G401.6 (cell line): ENCODE results near the gene GPR183.

Source experiments
- FAIRE-seq: peaks from 2 replicates; lab custom pipeline; 2012; peaks lifted over from hg19 to GRCh38; lab: Jason Lieb, UNC

Gene GPR183, protein sequence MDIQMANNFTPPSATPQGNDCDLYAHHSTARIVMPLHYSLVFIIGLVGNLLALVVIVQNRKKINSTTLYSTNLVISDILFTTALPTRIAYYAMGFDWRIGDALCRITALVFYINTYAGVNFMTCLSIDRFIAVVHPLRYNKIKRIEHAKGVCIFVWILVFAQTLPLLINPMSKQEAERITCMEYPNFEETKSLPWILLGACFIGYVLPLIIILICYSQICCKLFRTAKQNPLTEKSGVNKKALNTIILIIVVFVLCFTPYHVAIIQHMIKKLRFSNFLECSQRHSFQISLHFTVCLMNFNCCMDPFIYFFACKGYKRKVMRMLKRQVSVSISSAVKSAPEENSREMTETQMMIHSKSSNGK

DNA sequence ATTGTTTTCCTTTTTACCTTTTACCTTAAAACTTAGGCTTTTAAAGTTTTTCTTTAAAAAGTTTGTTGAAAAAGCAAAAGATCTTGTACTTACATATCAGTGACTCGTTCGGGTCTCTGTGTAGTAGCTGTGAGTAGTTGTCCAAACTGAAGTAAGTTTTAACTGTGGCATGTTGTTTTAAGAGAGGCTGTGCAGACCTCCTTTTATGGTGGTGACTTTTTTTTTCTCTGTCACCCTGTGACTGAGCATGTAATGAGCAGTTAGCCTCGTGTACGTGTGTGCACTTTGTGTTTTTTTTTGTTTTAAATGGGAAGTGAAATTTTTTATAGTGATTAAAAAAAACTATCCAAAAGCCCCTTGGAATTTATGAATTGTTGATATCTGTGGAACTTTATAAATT, at the start of gene GPR183:
Gene GPR183 (minus strand): TSS at position 153 of the 400 bp plus-strand sequence. CDS start 11,254 bp downstream, outside the sequence.
- no peak for FAIRE-seq

DNA sequence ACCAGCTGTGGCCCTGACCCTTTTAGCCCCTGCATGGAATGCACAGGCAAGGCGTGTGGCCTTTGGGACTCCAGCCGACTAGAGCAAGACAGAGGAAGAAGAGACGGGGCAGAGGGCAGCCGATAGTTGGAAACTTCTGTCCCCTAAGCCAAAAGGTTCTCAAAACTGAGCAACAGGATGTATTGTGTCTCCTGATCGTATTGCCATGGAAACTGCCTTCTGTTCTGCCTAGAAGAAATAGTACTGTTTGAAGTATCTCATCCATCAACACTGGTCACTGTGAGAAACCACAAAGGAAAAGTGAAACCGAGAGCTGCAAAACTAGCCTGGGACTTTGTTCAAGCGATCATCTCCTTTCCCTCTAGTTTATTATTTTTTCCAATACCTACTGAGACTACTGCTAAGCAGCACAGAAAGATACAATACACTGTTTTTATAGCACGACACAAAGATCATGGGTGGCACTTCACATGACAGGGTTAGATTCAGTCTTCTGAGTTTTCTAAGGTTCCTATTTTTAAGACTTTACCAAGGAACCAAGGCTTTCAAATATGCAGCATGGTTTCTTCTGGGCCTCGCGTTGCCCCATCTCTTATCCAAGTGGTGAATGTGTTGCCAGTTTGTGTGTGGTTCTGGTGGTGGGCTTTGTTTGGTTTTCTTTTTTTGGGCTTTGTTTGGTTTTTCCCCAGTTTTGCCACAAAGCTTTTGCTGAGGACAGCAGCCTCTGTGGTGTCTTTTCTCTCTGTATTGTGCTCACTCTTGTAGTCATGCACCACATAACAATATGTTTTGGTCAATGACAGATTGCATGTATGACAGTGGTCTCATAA, 49.3 kb upstream of the GPR183 start:
- no peak for FAIRE-seq

DNA sequence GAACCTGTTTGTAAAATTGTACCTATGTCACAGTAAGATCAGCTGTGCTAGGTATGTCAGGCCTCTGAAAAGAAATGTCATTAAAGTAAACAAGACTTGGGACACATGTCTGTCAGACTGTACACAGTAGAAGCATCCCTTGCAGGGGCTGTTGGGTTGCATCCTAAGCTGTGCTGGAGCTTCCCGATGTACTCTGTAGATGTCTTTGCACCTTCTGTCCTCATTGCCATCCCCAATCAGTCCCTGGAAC, 48.7 kb upstream of the GPR183 start:
- no peak for FAIRE-seq

DNA sequence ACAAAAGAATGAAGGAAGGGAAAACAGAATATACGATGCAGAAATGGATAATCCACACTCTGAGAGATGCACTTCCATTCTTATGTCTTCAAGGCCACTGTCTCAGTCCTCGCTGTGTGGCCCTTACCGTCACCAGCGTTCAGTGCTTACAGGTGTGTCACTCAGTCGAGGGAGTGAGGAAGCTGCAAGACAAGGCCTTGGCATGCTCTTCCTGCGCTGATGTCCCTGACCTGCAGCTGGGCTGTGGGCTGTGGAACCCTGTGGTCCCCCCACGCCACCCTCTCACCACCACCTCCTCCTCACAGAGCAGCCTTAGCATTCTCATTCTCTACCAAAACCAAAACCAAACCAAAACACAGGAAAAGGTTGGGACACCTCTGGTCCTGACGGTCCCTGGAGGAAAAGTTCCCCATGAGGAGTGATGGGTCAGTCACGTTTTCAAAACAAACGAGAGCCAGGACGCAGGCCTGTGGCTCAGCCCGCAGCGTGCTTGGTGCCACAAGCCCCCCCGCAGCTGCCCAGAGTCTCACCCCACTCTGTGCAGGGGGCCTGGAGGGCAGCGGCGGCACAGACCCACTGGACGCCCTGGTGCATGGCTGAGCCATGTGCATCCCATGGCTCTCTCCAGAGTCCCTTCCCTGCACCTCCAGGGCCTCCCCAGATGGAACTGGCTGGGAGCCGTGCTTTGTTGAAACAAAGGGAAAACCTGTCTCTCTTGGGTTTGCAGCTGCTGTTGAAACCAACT, 48.2 kb upstream of the GPR183 start:
- FAIRE-seq, result no peak

DNA sequence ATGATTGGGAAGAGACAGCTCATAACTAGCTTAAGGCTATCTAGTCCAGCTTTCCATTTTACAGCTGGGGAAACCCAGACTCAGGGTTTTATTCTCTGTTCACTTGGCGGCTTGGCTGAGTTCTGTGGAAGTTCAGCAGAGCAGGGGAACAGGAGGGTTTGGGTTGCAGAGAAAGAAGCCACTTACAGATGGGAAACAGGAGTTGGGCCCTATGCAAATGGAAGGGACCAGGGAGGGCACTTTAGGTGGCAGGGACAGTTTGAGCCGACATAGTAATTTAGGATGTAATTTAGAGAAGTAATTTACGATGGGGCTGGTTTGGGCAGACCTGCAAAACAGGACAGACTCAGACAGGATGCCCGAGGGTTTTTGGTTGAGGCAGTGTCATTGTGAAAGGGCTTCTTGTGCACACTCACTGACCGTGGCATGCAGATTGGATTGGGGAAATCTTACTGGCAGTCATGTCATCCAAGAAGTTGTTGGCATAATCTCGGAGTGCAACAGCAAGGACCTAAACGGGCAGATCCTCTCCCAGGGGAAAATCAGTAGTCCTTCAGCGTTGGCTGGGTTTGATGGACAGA, 47.3 kb upstream of the GPR183 start:
- no peak for FAIRE-seq

DNA sequence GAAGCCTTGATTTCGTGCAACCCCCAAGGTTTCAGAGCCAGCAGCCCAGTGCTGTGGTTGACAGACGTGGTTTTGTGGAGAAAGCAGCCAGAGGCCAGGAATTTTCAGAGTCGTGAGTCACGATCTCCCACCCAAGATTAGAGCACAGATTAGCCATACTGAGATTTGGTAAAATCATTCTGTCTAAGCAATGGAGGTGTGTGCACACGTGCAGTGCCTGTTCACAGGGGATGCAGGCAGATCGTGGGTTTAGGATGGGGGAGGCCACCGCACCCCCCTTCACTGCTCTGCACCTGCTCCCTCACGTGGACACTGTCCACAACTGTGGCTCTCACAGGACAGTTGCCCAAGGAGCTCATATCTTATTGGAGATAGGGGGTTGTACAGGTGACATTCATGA, 46.6 kb upstream of the GPR183 start:
- no peak for FAIRE-seq

DNA sequence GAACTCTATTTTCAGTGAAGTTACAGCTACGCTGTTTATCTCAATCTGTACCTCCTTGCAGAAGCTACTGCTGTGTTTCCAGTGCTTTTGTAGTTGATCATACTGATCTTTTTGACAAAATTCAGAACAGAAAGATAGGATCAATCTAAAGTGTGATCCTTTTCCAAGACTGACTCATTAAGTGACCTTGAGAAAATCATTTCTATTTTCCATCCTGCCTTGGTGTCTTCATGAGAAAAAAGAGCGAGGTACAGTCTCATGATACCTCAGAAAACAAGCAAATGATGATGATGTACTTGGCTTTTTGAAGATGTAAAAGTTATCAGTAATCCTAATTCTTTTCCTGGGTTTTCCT, 46.0 kb upstream of the GPR183 start:
- FAIRE-seq, result no peak

DNA sequence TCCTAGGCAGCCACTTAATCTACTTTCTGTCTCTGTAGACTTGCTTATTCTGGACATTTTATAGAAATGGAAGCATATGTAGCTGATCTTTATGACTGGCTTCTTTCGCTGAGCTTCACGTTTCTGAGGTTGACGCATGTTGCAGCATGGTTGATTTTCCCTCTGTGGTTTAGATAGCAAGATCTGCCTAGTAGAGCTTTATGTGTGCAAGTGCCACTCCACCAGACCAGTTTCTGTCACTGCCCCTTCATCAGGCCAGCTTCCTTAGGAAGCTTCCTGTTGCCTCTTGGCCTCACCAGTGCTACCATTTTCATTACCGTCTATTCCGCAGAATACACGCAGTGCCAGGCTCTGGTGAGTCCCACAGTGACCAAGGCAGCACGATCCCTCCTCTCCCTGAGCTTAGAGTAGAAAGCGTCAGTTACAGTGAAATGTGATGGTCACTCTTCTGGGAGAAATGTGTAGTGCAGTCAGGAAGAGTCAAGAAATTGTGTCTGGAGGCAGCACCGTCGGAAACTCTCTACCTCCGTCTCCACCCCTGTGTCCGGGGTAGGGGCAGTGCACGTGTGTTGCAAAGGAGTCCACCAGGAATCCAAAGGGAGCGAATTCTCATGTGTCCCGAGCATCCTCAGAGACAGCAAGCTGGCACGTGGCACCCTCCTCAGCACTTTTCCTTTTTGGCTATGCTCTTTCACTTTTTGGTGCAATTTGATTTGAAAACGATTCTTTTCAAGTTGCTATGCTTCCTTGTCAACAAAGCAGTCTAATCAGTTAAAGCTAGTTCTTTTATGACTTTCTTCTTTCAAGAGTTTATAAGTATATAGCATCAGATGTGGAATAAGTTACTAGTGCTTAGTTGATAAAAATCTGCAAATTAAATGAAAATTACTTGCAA, 45.4 kb upstream of the GPR183 start:
- no peak for FAIRE-seq

DNA sequence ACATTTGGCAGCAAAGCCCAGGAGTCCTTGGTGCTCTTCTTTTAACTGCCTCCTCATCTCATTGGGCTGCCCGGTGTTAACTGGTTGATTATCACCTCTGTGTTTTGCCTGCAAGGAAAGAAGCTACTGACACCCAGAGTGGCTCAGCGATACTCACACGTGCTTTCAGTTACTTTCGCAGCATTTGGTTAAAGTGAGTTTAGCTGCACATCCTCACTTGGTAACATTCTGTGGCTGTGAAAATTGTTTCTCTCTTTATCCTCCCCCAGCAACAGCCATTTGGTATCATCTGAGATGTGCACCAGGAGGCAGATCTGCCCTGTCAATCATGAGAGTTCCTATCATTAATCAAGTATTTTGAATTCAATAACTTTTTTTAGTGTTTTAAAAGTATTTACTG, 44.6 kb upstream of the GPR183 start:
- FAIRE-seq, result no peak

DNA sequence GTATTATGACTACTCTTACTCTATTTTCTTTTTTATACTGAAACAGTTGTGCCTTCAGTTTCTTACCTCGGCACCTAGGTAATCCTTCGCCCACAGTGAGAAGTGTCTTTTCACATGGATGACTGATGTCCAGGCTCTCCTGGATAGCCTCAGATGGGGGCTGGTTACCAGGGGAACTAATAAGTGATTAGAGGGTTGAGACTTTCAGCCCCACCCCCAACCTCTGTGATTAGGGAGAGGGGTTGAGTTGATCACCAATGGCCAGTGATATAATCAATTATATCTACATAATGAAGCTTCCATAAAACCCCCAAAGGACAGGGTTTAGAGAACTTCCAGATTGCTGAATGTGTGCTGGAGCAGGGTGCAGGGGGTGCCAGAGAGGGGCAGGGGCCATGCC, 43.0 kb upstream of the GPR183 start:
- no peak for FAIRE-seq

DNA sequence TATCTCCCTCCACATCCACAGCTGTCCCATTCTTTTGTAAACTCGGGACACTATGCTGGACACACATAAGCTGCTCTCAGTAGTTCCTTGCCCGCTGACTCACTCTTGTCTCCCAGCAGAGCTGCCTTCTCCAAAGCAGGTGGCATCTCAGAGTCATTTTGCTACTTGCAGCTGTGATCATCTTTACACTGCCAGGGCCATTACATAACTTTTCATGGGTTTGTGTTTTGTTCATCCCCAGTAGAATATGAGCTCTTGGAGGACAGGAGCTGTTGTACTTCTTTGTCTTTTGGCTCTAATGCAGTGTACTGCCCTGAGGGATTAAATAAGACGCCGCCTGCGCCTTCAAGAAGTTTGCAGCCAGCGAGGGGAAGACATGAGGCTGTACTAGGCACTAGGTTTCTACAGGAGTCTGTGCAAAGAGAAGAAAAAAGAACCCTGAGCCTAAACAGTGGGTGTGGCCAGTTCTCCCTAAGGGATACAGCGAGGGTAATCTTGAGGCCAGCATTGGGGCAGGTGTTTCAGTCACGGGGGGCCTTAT, 40.8 kb upstream of the GPR183 start:
- no peak for FAIRE-seq

DNA sequence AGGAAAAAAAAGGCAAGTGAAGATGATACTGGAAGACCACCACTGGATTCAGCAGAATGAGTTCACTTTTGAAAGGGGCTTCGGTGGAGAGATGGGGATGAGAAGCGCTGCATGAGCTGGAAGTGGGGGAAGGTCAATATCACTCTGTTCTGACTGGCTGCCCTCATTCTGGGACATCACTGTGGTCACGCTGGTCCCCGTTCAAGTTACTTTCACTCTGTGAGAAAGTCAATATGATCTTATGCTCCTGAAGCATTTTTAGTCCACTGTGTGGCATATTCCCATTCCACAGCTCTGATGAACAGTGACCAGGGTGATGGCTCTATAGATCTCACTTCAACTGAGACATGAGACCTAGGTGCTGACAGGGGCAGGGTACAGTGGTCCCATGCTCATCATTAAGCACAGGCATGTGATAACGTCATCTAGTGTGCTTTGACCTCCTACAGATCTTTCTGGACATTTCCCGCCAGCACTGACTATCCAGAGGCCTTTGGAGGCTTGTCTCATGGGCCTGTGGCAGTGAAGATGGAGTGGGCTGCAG, 40.2 kb upstream of the GPR183 start:
- FAIRE-seq, result no peak

DNA sequence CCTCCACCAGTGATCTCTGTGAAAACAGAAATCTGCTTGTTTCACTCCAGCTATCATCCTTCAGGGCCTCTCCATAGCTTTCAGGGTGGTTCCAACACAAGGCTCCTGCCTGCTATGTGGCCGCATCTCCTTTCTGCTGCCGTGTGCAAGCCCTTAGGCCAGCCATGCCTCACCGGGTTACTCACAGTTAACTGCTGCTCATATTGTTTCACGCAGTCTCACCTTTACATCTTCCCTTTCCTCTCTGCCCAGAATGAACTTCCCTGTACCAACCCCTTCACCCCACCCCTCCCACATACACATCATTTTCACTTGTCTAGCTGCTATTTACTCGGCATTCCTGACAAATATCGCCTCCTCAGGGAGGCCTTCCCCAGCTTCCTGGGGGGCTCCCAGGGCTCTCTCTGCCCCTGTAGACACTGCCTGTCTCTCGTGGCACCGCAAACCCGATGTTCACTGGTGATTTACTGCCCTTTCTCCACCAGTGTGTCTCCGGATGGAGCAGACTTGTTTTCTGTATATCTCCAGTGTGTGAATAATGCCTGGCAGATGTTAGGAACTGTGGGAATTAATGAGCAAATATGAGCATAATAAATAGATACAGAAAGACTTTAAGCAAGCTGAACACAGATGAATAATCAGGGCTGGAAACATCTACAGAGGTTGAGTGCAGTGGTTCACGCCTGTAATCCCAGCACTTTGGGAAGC, 39.3 kb upstream of the GPR183 start:
- no peak for FAIRE-seq

DNA sequence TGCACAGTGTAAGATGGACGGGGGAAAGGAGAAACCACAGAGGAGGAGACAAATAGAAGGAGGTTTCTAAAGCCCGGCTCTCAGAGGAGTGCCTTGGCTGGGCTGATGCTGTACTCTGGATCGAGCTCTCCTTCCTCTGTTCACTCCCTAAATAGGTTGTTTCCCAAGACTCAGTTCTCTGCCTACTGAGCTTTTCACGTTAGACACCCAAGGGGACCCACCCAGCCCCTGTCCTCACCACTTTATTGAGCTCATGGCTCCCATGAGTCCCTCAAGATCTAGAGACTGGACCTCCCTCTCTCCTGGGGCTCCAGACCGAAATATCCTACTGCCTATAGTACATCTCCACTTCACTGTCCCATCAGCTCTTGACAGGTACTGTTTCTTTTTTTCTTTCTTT, 38.1 kb upstream of the GPR183 start:
- FAIRE-seq, result no peak

DNA sequence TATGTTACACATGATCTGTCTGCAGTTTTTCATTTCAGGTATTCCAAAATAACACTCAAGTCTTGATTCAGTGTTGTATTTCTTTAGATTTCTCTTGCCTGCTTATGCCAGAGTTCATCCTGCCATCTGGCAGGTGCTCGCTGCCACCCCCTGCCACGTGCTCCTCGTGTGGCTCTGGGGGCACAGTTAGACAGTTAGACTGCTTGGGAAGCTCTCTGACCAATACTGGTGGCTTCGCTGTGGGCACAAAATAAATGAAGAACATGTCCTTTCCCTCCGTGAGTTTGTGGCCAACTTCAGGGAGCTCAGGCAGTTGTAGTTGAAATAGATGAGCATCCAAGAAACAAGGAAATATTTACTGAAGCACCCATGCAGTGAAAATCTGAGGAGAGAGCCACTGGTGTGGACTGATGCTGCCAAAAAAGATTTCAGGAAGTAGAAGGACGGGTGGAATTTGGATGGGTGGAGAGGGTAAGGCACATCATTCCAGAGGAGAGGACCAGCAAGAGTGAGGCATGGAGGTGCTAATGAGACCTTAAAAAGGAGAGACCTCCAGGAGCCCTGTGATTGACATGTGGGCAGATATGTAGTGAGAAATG, 37.5 kb upstream of the GPR183 start:
- FAIRE-seq, result no peak

DNA sequence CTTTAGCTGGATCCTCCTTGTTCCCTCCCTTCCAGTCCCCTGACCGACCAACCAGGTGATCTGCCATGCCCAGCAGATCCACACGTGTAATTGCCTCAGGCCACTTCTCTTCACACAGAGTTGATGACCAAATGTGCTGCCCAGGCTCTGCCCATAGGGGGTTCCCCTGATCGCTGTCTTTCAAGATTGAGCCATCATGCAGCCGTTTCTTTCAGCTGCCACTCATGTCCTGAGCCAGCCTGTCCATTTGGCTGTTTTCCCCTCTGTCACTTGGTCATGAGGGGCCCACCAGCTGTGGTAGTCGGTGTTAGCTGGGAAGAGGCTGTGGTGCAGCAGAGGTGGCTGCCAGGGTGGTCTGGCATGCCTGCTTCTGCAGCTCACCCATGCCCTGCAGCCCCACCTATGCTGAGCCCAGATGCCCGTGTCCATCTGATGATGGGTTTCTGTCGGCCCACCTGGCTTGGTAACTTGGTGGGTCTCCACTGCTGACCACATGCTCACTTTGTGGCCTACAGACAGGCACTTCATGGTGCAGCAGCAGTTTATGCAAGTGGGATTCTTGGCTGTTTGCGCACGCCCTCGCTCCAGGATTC, 35.6 kb upstream of the GPR183 start:
- FAIRE-seq, result no peak

DNA sequence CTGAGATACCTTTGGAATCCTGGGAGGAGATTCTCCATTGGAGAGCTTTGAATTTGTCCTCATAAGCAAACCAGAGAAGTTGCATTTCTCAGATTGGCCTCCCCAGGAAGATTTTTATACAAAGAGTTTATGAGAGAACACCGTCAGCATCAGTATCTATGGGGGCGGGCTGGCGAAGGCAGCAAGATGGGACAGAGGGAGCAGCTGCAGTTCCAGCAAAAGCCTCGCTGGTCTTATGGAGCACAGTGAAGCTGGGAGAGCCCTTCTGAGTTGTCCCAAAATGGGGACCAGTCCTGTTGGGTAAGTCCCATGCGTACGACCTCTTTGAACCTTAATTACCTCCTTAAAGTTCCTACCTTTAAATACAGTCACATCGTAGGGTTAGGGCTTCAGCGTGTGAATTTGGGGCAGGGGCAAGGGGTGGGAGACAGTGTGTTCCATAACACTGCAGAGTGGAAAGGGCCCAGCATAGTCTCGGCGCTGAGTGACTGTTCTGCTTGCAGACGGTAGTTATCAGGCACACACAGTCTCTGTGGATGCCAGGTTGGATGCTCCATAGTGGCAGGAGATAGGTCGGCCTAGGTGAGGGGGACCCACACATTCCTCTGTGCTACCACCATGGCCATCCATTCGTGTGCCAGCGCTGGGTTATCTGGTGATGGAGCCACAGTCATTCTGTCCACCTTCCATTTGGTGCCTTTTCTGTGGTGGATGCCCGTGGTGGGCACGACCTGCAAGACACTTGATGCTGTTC, 34.9 kb upstream of the GPR183 start:
- no peak for FAIRE-seq

DNA sequence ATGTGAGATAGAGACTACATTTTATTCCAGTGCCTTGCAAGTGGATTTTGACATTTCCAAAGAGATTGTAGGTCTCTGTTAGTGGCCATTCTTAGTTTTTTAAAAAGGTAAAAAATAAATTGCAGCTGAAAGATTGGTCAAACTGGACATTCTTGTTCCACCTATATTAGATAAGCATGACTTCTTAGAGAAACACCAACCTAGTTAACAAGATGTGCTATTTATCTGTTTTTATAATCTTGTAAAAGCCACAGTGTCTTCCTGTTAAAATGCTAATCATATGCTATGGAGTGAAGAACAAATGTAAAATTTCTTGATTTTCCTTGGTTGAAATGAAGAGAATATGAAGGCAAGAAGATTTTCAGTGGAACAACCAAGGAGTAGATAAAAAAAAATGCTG, 33.4 kb upstream of the GPR183 start:
- no peak for FAIRE-seq

DNA sequence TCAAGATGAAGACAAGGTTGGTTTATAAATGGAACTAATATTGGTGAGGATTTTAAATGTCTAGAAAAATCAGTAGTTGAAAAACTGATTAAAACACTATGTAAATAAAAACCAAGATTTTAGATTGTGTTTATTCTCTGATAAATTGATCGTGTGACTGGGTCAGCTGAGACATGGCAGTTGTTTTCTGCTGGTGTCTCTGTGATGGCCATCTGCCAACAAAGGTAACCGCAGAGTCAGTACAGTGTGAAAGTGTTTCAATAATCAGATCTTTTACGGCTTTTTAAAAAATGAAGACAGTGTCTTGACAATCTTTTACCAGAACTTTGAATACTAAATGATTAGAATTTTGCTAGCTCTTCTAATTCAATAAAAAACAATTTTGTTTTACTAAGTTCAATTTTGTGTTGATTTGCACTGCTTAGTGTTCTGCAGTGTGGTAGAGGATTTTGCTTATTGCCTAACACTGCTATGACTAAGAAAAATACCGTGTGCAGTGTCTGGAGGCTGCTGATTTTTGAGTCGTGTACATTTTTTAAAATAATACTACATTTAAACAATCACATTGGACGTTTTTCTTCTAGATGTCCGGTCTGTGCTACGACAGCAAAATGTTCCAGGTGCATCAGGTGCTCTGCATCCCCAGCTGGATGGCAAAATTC, 32.7 kb upstream of the GPR183 start:
- FAIRE-seq, result no peak
